ENCODE measurements around the gene PIPOX.

PIPOX gene

GRCh38 chr17:29099527-29099926 is 56.6 kb downstream of the PIPOX start:
- Histone ChIP-seq H3K79me2 (no peaks in the 10 kb centered on the region), H3K36me3 (ENCODE audit: control insufficient read depth, insufficient read depth, low read length) (no peaks in the 10 kb centered on the region), H3K27ac (no peak overlapping the region), H3K9me3 (ENCODE audit: control insufficient read depth, low read length) (no peaks in the 10 kb centered on the region), H3K4me1 (peaks cover 8% of the 10 kb centered on the region), H2AFZ (no peak overlapping the region), H3K27me3 (ENCODE audit: control insufficient read depth, insufficient read depth, low read length) (no peaks in the 10 kb centered on the region), H3K9ac (no peak overlapping the region), H3K4me2 (ENCODE audit: low read length) (no peak overlapping the region), H3K4me3 (ENCODE audit: low read depth, low read length) (no peak overlapping the region)
- TF ChIP-seq, protein P1, sequence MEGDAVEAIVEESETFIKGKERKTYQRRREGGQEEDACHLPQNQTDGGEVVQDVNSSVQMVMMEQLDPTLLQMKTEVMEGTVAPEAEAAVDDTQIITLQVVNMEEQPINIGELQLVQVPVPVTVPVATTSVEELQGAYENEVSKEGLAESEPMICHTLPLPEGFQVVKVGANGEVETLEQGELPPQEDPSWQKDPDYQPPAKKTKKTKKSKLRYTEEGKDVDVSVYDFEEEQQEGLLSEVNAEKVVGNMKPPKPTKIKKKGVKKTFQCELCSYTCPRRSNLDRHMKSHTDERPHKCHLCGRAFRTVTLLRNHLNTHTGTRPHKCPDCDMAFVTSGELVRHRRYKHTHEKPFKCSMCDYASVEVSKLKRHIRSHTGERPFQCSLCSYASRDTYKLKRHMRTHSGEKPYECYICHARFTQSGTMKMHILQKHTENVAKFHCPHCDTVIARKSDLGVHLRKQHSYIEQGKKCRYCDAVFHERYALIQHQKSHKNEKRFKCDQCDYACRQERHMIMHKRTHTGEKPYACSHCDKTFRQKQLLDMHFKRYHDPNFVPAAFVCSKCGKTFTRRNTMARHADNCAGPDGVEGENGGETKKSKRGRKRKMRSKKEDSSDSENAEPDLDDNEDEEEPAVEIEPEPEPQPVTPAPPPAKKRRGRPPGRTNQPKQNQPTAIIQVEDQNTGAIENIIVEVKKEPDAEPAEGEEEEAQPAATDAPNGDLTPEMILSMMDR (IDR thresholded peaks at IDR 0.05) = no peak

- Histone ChIP-seq H3K4me3 (ENCODE audit: low read depth, low read length) (no peak overlapping the region), H3K36me3 (ENCODE audit: control insufficient read depth, insufficient read depth, low read length) (no peaks in the 10 kb centered on the region), H3K27ac (no peak overlapping the region), H3K4me2 (ENCODE audit: low read length) (no peak overlapping the region), H3K4me1 (peaks cover 8% of the 10 kb centered on the region), H3K9me3 (ENCODE audit: control insufficient read depth, low read length) (no peaks in the 10 kb centered on the region), H3K9ac (no peak overlapping the region), H3K27me3 (ENCODE audit: control insufficient read depth, insufficient read depth, low read length) (no peaks in the 10 kb centered on the region), H3K79me2 (no peaks in the 10 kb centered on the region), H2AFZ (no peak overlapping the region)
- TF ChIP-seq, protein P1 (IDR thresholded peaks at IDR 0.05) = no peak
Measured at GRCh38 chr17:29100296-29100695, 57.4 kb downstream of the PIPOX start.

- H3K27ac ChIP-seq = no peak overlapping the region
- no peak overlapping the region for H3K9ac ChIP-seq
- H3K9me3 ChIP-seq (ENCODE audit: control insufficient read depth, low read length) = no peaks in the 10 kb centered on the region
- H3K4me2 ChIP-seq (ENCODE audit: low read length) = no peak overlapping the region
- H2AFZ ChIP-seq = no peak overlapping the region
- H3K4me1 ChIP-seq = peaks cover 8% of the 10 kb centered on the region
- no peaks in the 10 kb centered on the region for H3K36me3 ChIP-seq (ENCODE audit: control insufficient read depth, insufficient read depth, low read length)
- no peaks in the 10 kb centered on the region for H3K79me2 ChIP-seq
- no peaks in the 10 kb centered on the region for H3K27me3 ChIP-seq (ENCODE audit: control insufficient read depth, insufficient read depth, low read length)
- TF ChIP-seq, protein P1 (IDR thresholded peaks at IDR 0.05) = no peak
- H3K4me3 ChIP-seq (ENCODE audit: low read depth, low read length) = no peak overlapping the region
Measured at GRCh38 chr17:29102046-29102445, 59.1 kb downstream of the PIPOX start.

- Histone ChIP-seq H3K27me3 (ENCODE audit: control insufficient read depth, insufficient read depth, low read length) (no peaks in the 10 kb centered on the region), H3K9ac (no peak overlapping the region), H3K4me3 (ENCODE audit: low read depth, low read length) (no peak overlapping the region), H3K4me1 (peaks cover 14% of the 10 kb centered on the region), H3K79me2 (no peaks in the 10 kb centered on the region), H3K9me3 (ENCODE audit: control insufficient read depth, low read length) (no peaks in the 10 kb centered on the region), H3K36me3 (ENCODE audit: control insufficient read depth, insufficient read depth, low read length) (no peaks in the 10 kb centered on the region), H2AFZ (no peak overlapping the region), H3K27ac (peak overlapping the region; percentile 27), H3K4me2 (ENCODE audit: low read length) (no peak overlapping the region)
- TF ChIP-seq, protein P1 (IDR thresholded peaks at IDR 0.05) = no peak
Measured at GRCh38 chr17:29102741-29103181, 59.8 kb downstream of the PIPOX start.

DNA sequence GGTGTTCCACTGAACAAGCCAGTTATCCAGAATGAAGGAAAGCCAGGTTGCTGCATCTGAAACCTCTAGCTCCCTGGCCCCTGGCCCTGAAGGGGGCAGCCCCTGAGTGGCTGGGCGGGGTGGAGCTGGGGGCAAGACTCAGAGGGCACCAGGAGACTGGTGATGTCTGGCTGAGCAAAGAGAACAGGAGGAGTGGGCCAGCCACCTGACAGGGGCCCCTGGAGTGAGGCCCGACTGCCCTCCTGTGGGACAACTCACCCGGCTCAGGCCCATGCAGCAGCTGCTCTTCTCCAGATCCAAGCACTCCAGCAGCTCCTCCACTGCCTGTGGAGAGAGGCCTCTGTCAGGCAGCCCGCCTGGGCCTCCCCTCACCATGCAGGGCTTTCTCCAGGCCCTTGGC is 60.4 kb downstream of the PIPOX start:
- no peak overlapping the region for H2AFZ ChIP-seq
- no peaks in the 10 kb centered on the region for H3K79me2 ChIP-seq
- H3K4me2 ChIP-seq (ENCODE audit: low read length) = no peak overlapping the region
- TF ChIP-seq, protein P1 (IDR thresholded peaks at IDR 0.05) = no peak
- no peak overlapping the region for H3K4me3 ChIP-seq (ENCODE audit: low read depth, low read length)
- H3K9ac ChIP-seq = no peak overlapping the region
- H3K27me3 ChIP-seq (ENCODE audit: control insufficient read depth, insufficient read depth, low read length) = no peaks in the 10 kb centered on the region
- H3K4me1 ChIP-seq = peaks cover 19% of the 10 kb centered on the region
- H3K9me3 ChIP-seq (ENCODE audit: control insufficient read depth, low read length) = no peaks in the 10 kb centered on the region
- H3K27ac ChIP-seq = peak overlapping the region; percentile 27
- no peaks in the 10 kb centered on the region for H3K36me3 ChIP-seq (ENCODE audit: control insufficient read depth, insufficient read depth, low read length)

All from parathyroid adenoma (tissue), 2 donors.